ENCODE results near the gene CEP97. TPM values are rescaled to one million over a fixed set of nuclear protein-coding genes. Genes with fewer than 3 reads are reported as not detected.
A peak's percentile ranks its signal among the peaks of the same experiment; 100 is the strongest.
"Not testable (repeated sequence)": the region's sequence is repeated elsewhere in the genome, so short reads cannot be mapped to it uniquely, and the experiment has no call there.

The CEP97 gene
- total RNA-seq, 2 experiments from 2014 or later = 15.9 to 18.7 TPM

- H3K36me3 Mint-ChIP-seq (ENCODE audit: low read depth) = peaks cover 34% of the 10 kb centered on the region
- ChIA-PET POLR2A (interaction anchor here (0.6 to 4.2 kb wide), 7 partner anchors 10 to 1304 kb away, joined by 3 to 80 read pairs (median 3); partner anchors contain the start of genes CEP97 and ZBTB11), CTCF (interaction anchor here (1.4 to 3.6 kb wide), 5 partner anchors 11 to 115 kb away, joined by 4 to 19 read pairs (median 5); partner anchors contain the start of gene ZBTB11)
- H3K27ac Mint-ChIP-seq = peak overlapping the region; percentile 100
- no peaks in the 10 kb centered on the region for H3K27me3 Mint-ChIP-seq
- no peak for DNase-seq
- ATAC-seq = no peak
- H3K4me1 Mint-ChIP-seq (ENCODE audit: low read depth) = peaks cover 30% of the 10 kb centered on the region
- H3K4me3 Mint-ChIP-seq = peak overlapping the region; percentile 100
- no peaks in the 10 kb centered on the region for H3K9me3 Mint-ChIP-seq
- intact Hi-C loops (cut with micrococcal nuclease) = loop anchor here (5.0 to 10.0 kb wide), 3 partner anchors 35 to 167 kb away; partner anchors contain the start of genes CEP97 and NXPE3
- no peak for TF ChIP-seq CTCF (IDR thresholded peaks at IDR 0.05)
Observed at GRCh38 chr3:101687142-101687931, 37.1 kb upstream of the CEP97 start.

- H3K4me3 Mint-ChIP-seq = no peak overlapping the region
Observed at GRCh38 chr3:101689286-101689685, 35.1 kb upstream of the CEP97 start.

GRCh38 chr3:101690972-101691371 lies 33.4 kb upstream of the CEP97 start:
- POLR2A ChIA-PET = interaction anchor here (0.8 to 1.3 kb wide), 2 partner anchors 13 to 14 kb away, joined by 3 read pairs; partner anchors contain the start of gene ZBTB11
- no peaks in the 10 kb centered on the region for H3K27me3 Mint-ChIP-seq
- no peak for TF ChIP-seq CTCF (IDR thresholded peaks at IDR 0.05)
- peak overlapping the region; percentile 2 for H3K27ac Mint-ChIP-seq
- H3K4me1 Mint-ChIP-seq (ENCODE audit: low read depth) = peaks cover 18% of the 10 kb centered on the region
- H3K9me3 Mint-ChIP-seq = no peaks in the 10 kb centered on the region
- no peak overlapping the region for H3K4me3 Mint-ChIP-seq
- DNase-seq (peak; percentile 70), ATAC-seq (peak; percentile 64)
- CTCF ChIA-PET = interaction anchor here (0.5 to 1.4 kb wide), 5 partner anchors 24 to 534 kb away, joined by 3 to 4 read pairs (median 3); no protein-coding TSS in a partner anchor
- intact Hi-C loops (cut with micrococcal nuclease) = no loop called here
- peaks cover 7% of the 10 kb centered on the region for H3K36me3 Mint-ChIP-seq (ENCODE audit: low read depth)

More at GRCh38 chr3:101689286-101689685, 35.1 kb upstream of the CEP97 start:
- Mint-ChIP-seq H3K9me3 (no peaks in the 10 kb centered on the region), H3K36me3 (ENCODE audit: low read depth) (peaks cover 23% of the 10 kb centered on the region), H3K4me1 (ENCODE audit: low read depth) (peaks cover 22% of the 10 kb centered on the region), H3K27me3 (no peaks in the 10 kb centered on the region), H3K27ac (peak overlapping the region; percentile 6)
- intact Hi-C loops (cut with micrococcal nuclease) = loop anchor here (5.0 to 10.0 kb wide), 3 partner anchors 33 to 166 kb away; partner anchors contain the start of genes CEP97 and NXPE3
- POLR2A ChIA-PET = no interaction called here
- CTCF ChIA-PET = no interaction called here
- DNase-seq (no peak), ATAC-seq (no peak)
- TF ChIP-seq CTCF (IDR thresholded peaks at IDR 0.05) = no peak

GRCh38 chr3:101691685-101692671 lies 32.4 kb upstream of the CEP97 start:
- ChIA-PET CTCF (interaction anchor here (0.7 to 1.4 kb wide), 3 partner anchors 14 to 533 kb away, joined by 3 to 4 read pairs (median 3); no protein-coding TSS in a partner anchor), POLR2A (interaction anchor here (1.3 kb wide), 1 partner anchor 14 kb away, joined by 3 read pairs; no protein-coding TSS in a partner anchor)
- H3K27me3 Mint-ChIP-seq; intact Hi-C loops (cut with micrococcal nuclease); DNase-seq; H3K27ac Mint-ChIP-seq; H3K4me3 Mint-ChIP-seq; ATAC-seq; H3K36me3 Mint-ChIP-seq (ENCODE audit: low read depth); H3K9me3 Mint-ChIP-seq: not testable (repeated sequence)
- H3K4me1 Mint-ChIP-seq (ENCODE audit: low read depth) = peaks cover 20% of the 10 kb centered on the region

- not testable (repeated sequence) for H3K27ac Mint-ChIP-seq
- DNase-seq = peak; percentile 66
Observed at GRCh38 chr3:101693540-101693939, 30.9 kb upstream of the CEP97 start.

GRCh38 chr3:101694836-101695235 lies 29.6 kb upstream of the CEP97 start:
- H3K4me3 Mint-ChIP-seq; ATAC-seq; H3K27me3 Mint-ChIP-seq; intact Hi-C loops (cut with micrococcal nuclease); H3K36me3 Mint-ChIP-seq (ENCODE audit: low read depth); DNase-seq; H3K9me3 Mint-ChIP-seq; H3K27ac Mint-ChIP-seq; POLR2A ChIA-PET: not testable (repeated sequence)
- CTCF ChIA-PET = interaction anchor here (1.0 to 2.5 kb wide), 4 partner anchors 13 to 530 kb away, joined by 3 to 5 read pairs (median 3); no protein-coding TSS in a partner anchor
- peaks cover 12% of the 10 kb centered on the region for H3K4me1 Mint-ChIP-seq (ENCODE audit: low read depth)

More at GRCh38 chr3:101693540-101693939, 30.9 kb upstream of the CEP97 start:
- ATAC-seq = peak; percentile 85
- H3K4me3 Mint-ChIP-seq; intact Hi-C loops (cut with micrococcal nuclease); POLR2A ChIA-PET; H3K9me3 Mint-ChIP-seq; H3K27me3 Mint-ChIP-seq; H3K36me3 Mint-ChIP-seq (ENCODE audit: low read depth): not testable (repeated sequence)
- peaks cover 12% of the 10 kb centered on the region for H3K4me1 Mint-ChIP-seq (ENCODE audit: low read depth)
- CTCF ChIA-PET = interaction anchor here (0.9 kb wide), 1 partner anchor 117 kb away, joined by 3 read pairs; no protein-coding TSS in a partner anchor
- TF ChIP-seq CTCF (IDR thresholded peaks at IDR 0.05) = peak; percentile 43

All from activated CD8-positive, alpha-beta T cell treated with anti-CD3 and anti-CD28 coated beads for 36 hours (primary cell).